HAP-1 (cell line): ENCODE measurements around the gene DCLRE1B.

Experiments
- DNase-seq, 2 experiments: peaks; one replicate each; pipeline ENCODE4 v3.0.0-alpha.2; 2016 to 2020; ENCODE audit warnings: low spot score in 2 of 2
- H3K27me3 ChIP-seq: fragments of 250-450 bp; sonication (Bioruptor Pico); 2 replicates; pipeline ENCODE4 v1.5.1; 2020; ENCODE audit warnings: low read depth, mild to moderate bottlenecking, moderate library complexity
- H3K36me3 ChIP-seq: fragments of 250-450 bp; sonication (Bioruptor Pico); replicated peaks from 2 replicates; pipeline ENCODE4 v1.5.1; 2020; ENCODE audit warnings: mild to moderate bottlenecking
- H3K4me1 ChIP-seq: fragments of 250-450 bp; sonication (Bioruptor Pico); 2 replicates; pipeline ENCODE4 v1.5.1; 2020; ENCODE audit warnings: mild to moderate bottlenecking
- H3K4me3 ChIP-seq: fragments of 250-450 bp; sonication (Bioruptor Pico); 2 replicates; pipeline ENCODE4 v1.5.1; 2020; ENCODE audit warnings: mild to moderate bottlenecking, moderate library complexity
- H3K9me3 ChIP-seq: fragments of 250-450 bp; sonication (Bioruptor Pico); 2 replicates; pipeline ENCODE4 v1.5.1; 2020; ENCODE audit warnings: mild to moderate bottlenecking, moderate library complexity
- in situ Hi-C: fragments of 300-500 bp; cut with MboI; formaldehyde crosslinking; loops from 3 replicates; pipeline ENCODE4 v1.14.3; 2020; ENCODE audit warnings: low sequenced_read_pairs, inconsistent platforms, mixed read lengths

DCLRE1B gene

GRCh38 chr1:113958691-113959090, 53.6 kb downstream of the DCLRE1B start:
- in situ Hi-C loops, result loop anchor here (25.0 kb wide), 1 partner anchor 454 kb away; no protein-coding TSS in a partner anchor

GRCh38 chr1:113963281-113963906, 58.3 kb downstream of the DCLRE1B start:
- H3K36me3 ChIP-seq, result peaks cover 33% of the 10 kb centered on the region
- H3K27me3 ChIP-seq, result no peaks in the 10 kb centered on the region
- no peaks in the 10 kb centered on the region for H3K9me3 ChIP-seq
- no peak for DNase-seq
- H3K4me1 ChIP-seq, result peaks cover 8% of the 10 kb centered on the region
- no peak overlapping the region for H3K4me3 ChIP-seq
- in situ Hi-C loops, result loop anchor here (25.0 kb wide), 1 partner anchor 449 kb away; no protein-coding TSS in a partner anchor

More at GRCh38 chr1:113958691-113959090, 53.6 kb downstream of the DCLRE1B start:
- Histone ChIP-seq H3K4me1 (no peaks in the 10 kb centered on the region), H3K27me3 (no peaks in the 10 kb centered on the region), H3K4me3 (no peak overlapping the region), H3K36me3 (peaks cover 42% of the 10 kb centered on the region), H3K9me3 (no peaks in the 10 kb centered on the region)
- DNase-seq, result no peak
